CD4-positive, CD25-positive, alpha-beta regulatory T cell (primary cell): ENCODE data around the gene CILP2. TPM values are rescaled to one million over a fixed set of nuclear protein-coding genes. Genes with fewer than 3 reads are reported as not detected.
A peak's percentile ranks its signal among the peaks of the same experiment; 100 is the strongest.

ENCODE experiments used
- ATAC-seq, 2 donors: fragments of 150-1000 bp; cut with Tn5 transposase; one replicate each; pipeline ENCODE4 v1.10.0; 2021; ENCODE audit warnings: low read depth in 2 of 2, moderate number of reproducible peaks in 2 of 2, moderate library complexity in 1 of 2
- DNase-seq, 3 donors: peaks; one replicate each; pipeline versions ENCODE4 v3.0.0 to v3.0.0-alpha.2; 2012 to 2022; ENCODE audit warnings: mixed read lengths in 1 of 3
- H3K27ac ChIP-seq: one replicate; pipeline ENCODE4 v1.7.0; 2013; ENCODE audit warnings: mild to moderate bottlenecking, low read length; ENCODE audit not compliant: insufficient read depth, poor library complexity, severe bottlenecking
- H3K27me3 ChIP-seq: one replicate; pipeline ENCODE4 v1.7.0; 2013; ENCODE audit warnings: low read length; ENCODE audit not compliant: control insufficient read depth, insufficient read depth
- H3K36me3 ChIP-seq: one replicate; pipeline ENCODE4 v1.7.0; 2013; ENCODE audit warnings: mild to moderate bottlenecking, low read length, moderate library complexity; ENCODE audit not compliant: control insufficient read depth, insufficient read depth
- H3K4me1 ChIP-seq: 2 replicates; pipeline ENCODE4 v1.7.0; 2013; ENCODE audit warnings: mild to moderate bottlenecking, low read length; ENCODE audit not compliant: insufficient read depth, control insufficient read depth, poor library complexity, severe bottlenecking
- H3K4me3 ChIP-seq: one replicate; pipeline ENCODE4 v1.7.0; 2013; ENCODE audit warnings: low read depth, mild to moderate bottlenecking, low read length, moderate library complexity
- H3K9me3 ChIP-seq, 2 experiments: 1 replicate in 1 of 2; 2 replicates in 1 of 2; pipeline ENCODE4 v1.7.0; 2013; ENCODE audit warnings: low read length in 2 of 2, mild to moderate bottlenecking in 1 of 2, moderate library complexity in 1 of 2; ENCODE audit not compliant: control insufficient read depth in 2 of 2
- H3K27ac Mint-ChIP-seq, 3 donors: one replicate each; pipeline ENCODE4 v1.8.0; 2020 to 2022; ENCODE audit warnings: mild to moderate bottlenecking in 3 of 3, mixed read lengths in 3 of 3, moderate library complexity in 2 of 3
- H3K27me3 Mint-ChIP-seq: one replicate; pipeline ENCODE4 v1.8.0; 2022; ENCODE audit warnings: mild to moderate bottlenecking, mixed read lengths
- H3K36me3 Mint-ChIP-seq: one replicate; pipeline ENCODE4 v1.8.0; 2020; ENCODE audit warnings: mixed read lengths
- H3K4me1 Mint-ChIP-seq, 4 donors: one replicate each; pipeline ENCODE4 v1.8.0; 2020 to 2022; ENCODE audit warnings: mixed read lengths in 4 of 4, mild to moderate bottlenecking in 1 of 4
- H3K4me3 Mint-ChIP-seq, 4 donors: one replicate each; pipeline ENCODE4 v1.8.0; 2020 to 2022; ENCODE audit warnings: mild to moderate bottlenecking in 4 of 4, mixed read lengths in 4 of 4, moderate library complexity in 3 of 4
- H3K9me3 Mint-ChIP-seq, 7 donors: one replicate each; pipeline ENCODE4 v1.8.0; 2020 to 2022; ENCODE audit warnings: mixed read lengths in 7 of 7, mild to moderate bottlenecking in 3 of 7, moderate library complexity in 2 of 7
- polyA plus RNA-seq, 4 donors: library from polyadenylated mRNA; unstranded; fragments of 300-500 nt; fragmentation: Illumina TruSeq; gene quantifications; one replicate each; pipeline ENCODE4 v1.2.3, GENCODE V29; 2021
- total RNA-seq: library from RNA; stranded (reverse); gene quantifications from one replicate; pipeline ENCODE4 v1.2.3, GENCODE V29; 2022

Gene CILP2
- total and polyA plus RNA-seq, 5 donors from 2014 or later, result 0.09 to 0.42 (median 0.31) TPM; not detected in 1

DNA sequence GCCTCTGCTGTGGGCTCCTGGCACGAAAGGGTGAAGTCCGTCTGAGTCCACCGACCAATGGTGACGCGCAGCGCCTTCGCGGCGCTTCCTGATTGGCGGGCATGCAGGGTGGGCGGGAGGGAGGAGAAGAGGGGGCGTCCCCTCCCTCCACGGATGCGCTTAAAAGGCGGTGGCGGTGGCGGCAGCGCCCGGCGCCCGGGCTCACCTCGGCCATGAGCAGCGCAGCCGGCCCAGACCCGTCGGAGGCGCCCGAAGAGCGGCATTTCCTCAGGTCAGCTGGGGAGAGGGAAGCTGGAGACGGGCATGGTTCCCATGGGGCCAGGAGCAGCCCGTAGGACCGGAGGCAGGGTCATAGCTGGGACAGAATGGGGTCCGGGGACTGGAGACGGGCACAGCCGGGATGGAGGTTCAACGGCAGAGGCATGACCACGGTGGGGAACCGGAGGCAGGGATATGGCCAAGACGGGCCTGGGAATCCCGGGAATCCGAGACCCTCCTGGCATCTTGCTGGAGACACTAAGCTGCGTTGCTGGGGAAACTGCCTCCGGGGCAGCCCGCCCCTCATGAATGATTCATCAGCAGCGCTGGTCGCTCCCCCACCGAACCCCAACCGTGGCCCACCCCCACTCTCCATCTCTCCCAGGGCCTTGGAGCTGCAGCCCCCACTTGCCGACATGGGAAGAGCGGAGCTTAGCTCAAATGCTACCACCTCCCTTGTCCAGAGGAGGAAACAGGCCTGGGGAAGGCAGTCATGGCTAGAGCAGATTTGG is 9.2 kb upstream of the CILP2 start, which contains the start of gene YJEFN3:
TSS of gene YJEFN3 (plus strand) at position 191 of the 770 bp plus-strand sequence. CDS start at position 213, 22 bp downstream.
- H3K27ac ChIP-seq, result no peak within 1 kb of the TSS
- DNase-seq (no peak), ATAC-seq (no peak)
- peaks cover 8% of the 10 kb centered on the region for H3K4me1 ChIP-seq
- Mint-ChIP-seq H3K36me3 (peaks cover 4% of the 10 kb centered on the region), H3K4me3 (no peak within 1 kb of the TSS), H3K4me1 (peaks cover 0 to 20% (median 3%) of the 10 kb centered on the region in 4 donors), H3K27ac (peak within 1 kb of the TSS in 1 of 3 donors; percentile 5), H3K27me3 (no peaks in the 10 kb centered on the region), H3K9me3 (no peaks in the 10 kb centered on the region)
- no peak within 1 kb of the TSS for H3K4me3 ChIP-seq
- H3K9me3 ChIP-seq, result no peaks in the 10 kb centered on the region
- no peaks in the 10 kb centered on the region for H3K27me3 ChIP-seq
- H3K36me3 ChIP-seq, result peaks cover 19% of the 10 kb centered on the region

DNA sequence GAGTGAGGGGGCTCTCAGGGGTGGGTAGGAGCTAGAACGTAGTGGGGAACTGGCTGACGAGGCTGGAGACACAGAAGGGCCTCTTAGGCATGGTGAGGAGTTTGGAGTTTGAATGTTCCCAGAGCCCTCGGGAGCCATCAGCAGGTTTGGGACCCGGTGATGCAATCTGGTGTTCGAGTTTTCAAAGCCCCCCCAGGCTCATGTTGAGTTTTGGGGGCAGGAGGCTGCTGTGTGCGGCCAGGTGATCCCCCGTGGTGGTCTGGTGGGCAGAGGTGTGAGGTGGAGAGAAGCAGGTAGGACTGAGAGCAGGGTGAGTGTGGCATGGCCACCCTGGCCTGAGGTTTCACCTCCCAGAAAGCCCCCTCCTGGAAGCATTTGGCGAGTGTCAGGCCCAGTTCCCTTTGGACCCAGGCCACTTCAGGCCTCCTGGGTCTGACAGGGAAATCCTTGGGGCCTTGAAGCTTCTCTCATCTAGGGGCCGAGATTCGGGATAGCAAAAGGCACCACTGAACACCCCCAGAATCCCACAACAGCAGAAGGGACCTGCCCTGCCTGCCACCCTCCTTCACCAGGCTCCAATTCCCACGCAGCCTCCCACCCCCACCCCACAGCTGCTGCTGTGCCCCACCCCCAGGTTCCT is 8.2 kb upstream of the CILP2 start:
- no peaks in the 10 kb centered on the region for H3K27me3 Mint-ChIP-seq
- ATAC-seq, result no peak
- peaks cover 0 to 22% (median 6%) of the 10 kb centered on the region in 4 donors for H3K4me1 Mint-ChIP-seq

GRCh38 chr19:19530423-19530804 is 7.7 kb upstream of the CILP2 start:
- Histone ChIP-seq H3K36me3 (peaks cover 15% of the 10 kb centered on the region), H3K4me1 (peaks cover 8% of the 10 kb centered on the region), H3K27ac (no peak overlapping the region), H3K4me3 (no peak overlapping the region), H3K9me3 (no peaks in the 10 kb centered on the region), H3K27me3 (no peaks in the 10 kb centered on the region)
- Mint-ChIP-seq H3K4me1 (peaks cover 0 to 22% (median 6%) of the 10 kb centered on the region in 4 donors), H3K27me3 (no peaks in the 10 kb centered on the region), H3K4me3 (no peak overlapping the region), H3K36me3 (peaks cover 9% of the 10 kb centered on the region), H3K9me3 (no peaks in the 10 kb centered on the region), H3K27ac (no peak overlapping the region)
- DNase-seq (no peak), ATAC-seq (no peak)

More for the DNA sequence above, 8.2 kb upstream of the CILP2 start:
- Mint-ChIP-seq H3K27ac (no peak overlapping the region), H3K9me3 (no peaks in the 10 kb centered on the region), H3K4me3 (no peak overlapping the region), H3K36me3 (peaks cover 9% of the 10 kb centered on the region)
- H3K27me3 ChIP-seq, result no peaks in the 10 kb centered on the region
- H3K4me3 ChIP-seq, result no peak overlapping the region
- peaks cover 8% of the 10 kb centered on the region for H3K4me1 ChIP-seq
- peaks cover 15% of the 10 kb centered on the region for H3K36me3 ChIP-seq
- H3K9me3 ChIP-seq, result no peaks in the 10 kb centered on the region
- no peak overlapping the region for H3K27ac ChIP-seq
- DNase-seq, result no peak

- Mint-ChIP-seq H3K9me3 (no peaks in the 10 kb centered on the region), H3K4me1 (peaks cover 0 to 22% (median 6%) of the 10 kb centered on the region in 4 donors), H3K27ac (peak overlapping the region in 2 of 3 donors; percentile 46 to 56), H3K4me3 (no peak overlapping the region), H3K36me3 (peaks cover 9% of the 10 kb centered on the region), H3K27me3 (no peaks in the 10 kb centered on the region)
- Histone ChIP-seq H3K27me3 (no peaks in the 10 kb centered on the region), H3K36me3 (peaks cover 13% of the 10 kb centered on the region), H3K9me3 (no peaks in the 10 kb centered on the region), H3K27ac (no peak overlapping the region), H3K4me3 (no peak overlapping the region), H3K4me1 (peaks cover 8% of the 10 kb centered on the region)
- DNase-seq (no peak), ATAC-seq (no peak)
Measured at GRCh38 chr19:19530889-19531288, 7.2 kb upstream of the CILP2 start.

- Histone ChIP-seq H3K9me3 (no peaks in the 10 kb centered on the region), H3K4me1 (peaks cover 8% of the 10 kb centered on the region), H3K27me3 (no peaks in the 10 kb centered on the region), H3K27ac (peak overlapping the region; percentile 23), H3K4me3 (no peak overlapping the region), H3K36me3 (peaks cover 9% of the 10 kb centered on the region)
- peaks cover 9% of the 10 kb centered on the region for H3K36me3 Mint-ChIP-seq
- peak overlapping the region in 2 of 4 donors; percentile 3 to 8 for H3K4me3 Mint-ChIP-seq
- DNase-seq, result peak; percentile 75 to 83 (median 79)
- peak overlapping the region in 2 of 3 donors; percentile 84 to 93 for H3K27ac Mint-ChIP-seq
- H3K9me3 Mint-ChIP-seq, result no peaks in the 10 kb centered on the region
- no peaks in the 10 kb centered on the region for H3K27me3 Mint-ChIP-seq
- peaks cover 0 to 26% (median 6%) of the 10 kb centered on the region in 4 donors for H3K4me1 Mint-ChIP-seq
- peak; percentile 71 to 79 for ATAC-seq
Measured at GRCh38 chr19:19531951-19532805, 5.9 kb upstream of the CILP2 start.

GRCh38 chr19:19532806-19533701 is 5.0 kb upstream of the CILP2 start:
- H3K9me3 ChIP-seq, result no peaks in the 10 kb centered on the region
- peaks cover 4% of the 10 kb centered on the region for H3K27me3 Mint-ChIP-seq
- no peaks in the 10 kb centered on the region for H3K9me3 Mint-ChIP-seq
- no peak overlapping the region for H3K27ac ChIP-seq
- H3K36me3 Mint-ChIP-seq, result peaks cover 9% of the 10 kb centered on the region
- no peak overlapping the region for H3K27ac Mint-ChIP-seq
- H3K4me3 ChIP-seq, result no peak overlapping the region
- ATAC-seq (no peak), DNase-seq (no peak)
- H3K4me3 Mint-ChIP-seq, result no peak overlapping the region
- peaks cover 0 to 31% (median 6%) of the 10 kb centered on the region in 4 donors for H3K4me1 Mint-ChIP-seq
- no peaks in the 10 kb centered on the region for H3K27me3 ChIP-seq
- H3K36me3 ChIP-seq, result peaks cover 3% of the 10 kb centered on the region
- H3K4me1 ChIP-seq, result peaks cover 16% of the 10 kb centered on the region

DNA sequence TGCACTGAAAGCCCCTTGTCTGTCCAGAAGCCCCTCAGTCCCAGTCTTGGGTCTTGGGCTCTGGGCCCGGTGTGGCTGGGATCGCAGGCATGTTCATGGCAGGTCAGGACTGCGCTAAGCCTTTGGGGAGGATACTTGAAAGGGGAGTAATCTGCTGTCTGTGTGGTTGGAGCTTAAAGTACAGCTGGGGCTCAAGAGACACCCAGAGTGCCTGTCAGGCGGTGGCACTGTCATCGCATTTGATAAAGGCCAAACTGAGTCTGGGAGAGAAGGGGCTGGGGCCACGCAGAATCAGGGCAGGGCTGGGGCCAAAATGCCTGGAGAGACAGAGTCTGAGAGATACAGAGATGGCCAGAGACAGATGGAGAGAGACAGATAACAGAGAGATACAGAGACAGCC is 4.2 kb upstream of the CILP2 start:
- peak overlapping the region in 2 of 3 donors; percentile 18 to 55 for H3K27ac Mint-ChIP-seq
- ATAC-seq, result no peak
- peaks cover 9% of the 10 kb centered on the region for H3K27me3 Mint-ChIP-seq
- peaks cover 9% of the 10 kb centered on the region for H3K36me3 Mint-ChIP-seq
- H3K4me1 Mint-ChIP-seq, result peaks cover 0 to 35% (median 10%) of the 10 kb centered on the region in 4 donors
- H3K4me3 Mint-ChIP-seq, result no peak overlapping the region
- peaks cover 0 to 1% (median 0%) of the 10 kb centered on the region in 7 donors for H3K9me3 Mint-ChIP-seq
- no peaks in the 10 kb centered on the region for H3K9me3 ChIP-seq
- no peak for DNase-seq
- H3K36me3 ChIP-seq, result no peaks in the 10 kb centered on the region
- H3K4me3 ChIP-seq, result no peak overlapping the region
- H3K4me1 ChIP-seq, result peaks cover 24% of the 10 kb centered on the region
- no peak overlapping the region for H3K27ac ChIP-seq
- H3K27me3 ChIP-seq, result no peaks in the 10 kb centered on the region
